Measurements from ENCODE around the gene SLC35F3.

The SLC35F3 gene

DNA sequence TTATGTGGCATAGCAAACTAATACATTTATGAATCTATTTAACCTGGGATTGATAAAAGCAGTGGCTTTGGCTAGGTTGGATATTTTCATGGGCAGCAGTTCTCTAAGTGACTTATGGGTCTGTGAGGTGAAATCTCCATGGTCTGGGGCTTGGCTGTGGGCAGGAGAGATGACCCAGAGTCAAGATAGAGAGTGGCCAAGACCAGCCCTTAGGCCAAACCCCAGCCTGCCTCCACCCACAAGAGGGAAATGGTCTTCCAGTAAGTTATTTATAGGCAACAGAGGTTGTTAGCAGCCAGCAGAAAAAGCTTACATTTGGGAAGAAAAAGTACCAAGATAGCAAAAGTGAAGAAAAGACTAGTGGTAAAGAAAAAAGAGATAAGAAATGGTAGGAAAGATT lies 61.4 kb downstream of the SLC35F3 start:
- Histone ChIP-seq H3K9me3 (ENCODE audit: control insufficient read depth, low read length) (peaks cover 9% of the 10 kb centered on the region), H3K36me3 (ENCODE audit: control insufficient read depth, insufficient read depth, low read length) (no peaks in the 10 kb centered on the region), H3K27ac (ENCODE audit: low read depth, low read length, severe bottlenecking) (no peak overlapping the region), H3K4me1 (ENCODE audit: control insufficient read depth, insufficient read depth, low read length, poor library complexity, severe bottlenecking) (no peaks in the 10 kb centered on the region), H3K4me3 (ENCODE audit: extremely low read depth, insufficient read depth, low read length, poor library complexity, severe bottlenecking) (no peak overlapping the region)

DNA sequence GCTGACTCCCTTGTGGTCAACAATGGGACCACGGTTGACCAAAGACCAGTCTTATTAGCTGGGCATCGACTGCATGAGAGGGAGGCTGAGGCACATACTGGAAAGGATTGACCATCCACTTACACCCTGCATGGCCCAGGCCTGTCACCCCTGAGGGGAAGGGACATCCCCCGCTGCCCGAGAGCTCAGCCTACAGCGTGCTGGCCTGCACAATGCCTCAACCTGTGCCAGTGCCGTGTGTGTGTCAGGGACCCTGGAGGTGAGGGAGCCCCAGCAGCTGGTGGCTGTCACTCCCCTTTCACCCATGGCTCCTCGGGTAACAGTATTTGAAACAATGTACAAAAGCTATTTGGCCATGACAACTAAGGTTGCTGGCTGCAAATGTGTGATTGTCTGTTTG lies 67.3 kb downstream of the SLC35F3 start:
- no peak overlapping the region for H3K27ac ChIP-seq (ENCODE audit: low read depth, low read length, severe bottlenecking)
- no peaks in the 10 kb centered on the region for H3K36me3 ChIP-seq (ENCODE audit: control insufficient read depth, insufficient read depth, low read length)
- WGBS, 2 experiments (ENCODE audit: insufficient coverage in 2 of 2), result 90 to 92% methylated on average over 6 to 7 of the region's 7 CpGs
- H3K9me3 ChIP-seq (ENCODE audit: control insufficient read depth, low read length), result no peaks in the 10 kb centered on the region
- no peaks in the 10 kb centered on the region for H3K4me1 ChIP-seq (ENCODE audit: control insufficient read depth, insufficient read depth, low read length, poor library complexity, severe bottlenecking)
- H3K4me3 ChIP-seq (ENCODE audit: extremely low read depth, insufficient read depth, low read length, poor library complexity, severe bottlenecking), result no peak overlapping the region

DNA sequence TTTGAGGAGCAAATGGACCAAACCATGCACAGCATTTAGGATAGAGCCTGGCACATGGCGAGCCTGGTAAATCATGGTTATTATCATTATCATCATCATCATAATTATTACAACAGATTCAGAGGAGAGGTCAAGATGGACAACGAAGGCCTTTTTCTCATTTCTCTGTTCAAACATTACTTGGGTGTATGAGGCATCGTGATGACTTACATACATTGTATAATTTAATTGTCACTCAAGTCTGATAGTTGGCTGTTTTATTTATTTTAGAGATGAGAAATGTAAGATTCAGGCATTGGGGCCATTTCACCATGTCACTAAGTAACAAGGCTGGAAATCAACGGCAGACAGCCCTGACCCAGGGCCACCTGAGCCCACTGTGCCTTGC lies 68.1 kb downstream of the SLC35F3 start:
- no peak overlapping the region for H3K4me3 ChIP-seq (ENCODE audit: extremely low read depth, insufficient read depth, low read length, poor library complexity, severe bottlenecking)
- H3K9me3 ChIP-seq (ENCODE audit: control insufficient read depth, low read length), result no peaks in the 10 kb centered on the region
- H3K36me3 ChIP-seq (ENCODE audit: control insufficient read depth, insufficient read depth, low read length), result no peaks in the 10 kb centered on the region
- no peaks in the 10 kb centered on the region for H3K4me1 ChIP-seq (ENCODE audit: control insufficient read depth, insufficient read depth, low read length, poor library complexity, severe bottlenecking)
- H3K27ac ChIP-seq (ENCODE audit: low read depth, low read length, severe bottlenecking), result no peak overlapping the region
- 89 to 100% methylated on average over 1 of the region's 4 CpGs for WGBS, 2 experiments (ENCODE audit: insufficient coverage in 2 of 2)

DNA sequence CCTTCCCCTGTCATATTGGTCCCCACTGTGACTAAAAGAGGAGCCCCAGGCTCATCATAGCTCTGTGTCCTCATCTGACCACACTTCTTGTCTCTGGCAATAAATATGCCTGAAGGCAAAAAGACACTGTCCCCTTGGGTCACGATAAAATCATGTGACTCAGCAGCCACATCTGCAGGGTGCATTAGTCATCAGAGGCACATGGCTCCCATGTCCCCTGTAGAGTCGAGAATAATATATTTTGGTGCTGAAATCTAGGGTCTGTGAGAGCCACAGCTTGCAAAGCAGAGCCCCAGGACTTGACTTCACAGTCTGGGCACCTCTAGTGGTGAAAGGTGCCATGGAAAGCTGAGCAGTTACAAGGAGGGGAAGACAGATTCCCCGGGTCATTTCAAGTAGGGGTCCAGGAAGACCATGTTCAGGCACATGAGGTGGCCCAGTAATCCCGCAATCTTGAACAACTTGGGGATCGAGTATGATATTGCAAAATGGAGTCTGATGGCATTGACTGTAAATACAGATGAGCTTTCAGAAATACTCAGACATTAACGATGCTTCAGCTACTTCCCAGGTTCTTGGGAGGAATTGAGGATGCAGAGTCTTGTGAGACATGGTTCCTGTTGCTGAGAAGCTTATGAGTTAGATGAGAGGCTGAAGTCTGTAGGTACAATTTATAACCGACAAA lies 68.6 kb downstream of the SLC35F3 start:
- no peaks in the 10 kb centered on the region for H3K4me1 ChIP-seq (ENCODE audit: control insufficient read depth, insufficient read depth, low read length, poor library complexity, severe bottlenecking)
- no peak overlapping the region for H3K4me3 ChIP-seq (ENCODE audit: extremely low read depth, insufficient read depth, low read length, poor library complexity, severe bottlenecking)
- H3K27ac ChIP-seq (ENCODE audit: low read depth, low read length, severe bottlenecking), result no peak overlapping the region
- H3K9me3 ChIP-seq (ENCODE audit: control insufficient read depth, low read length), result no peaks in the 10 kb centered on the region
- no peaks in the 10 kb centered on the region for H3K36me3 ChIP-seq (ENCODE audit: control insufficient read depth, insufficient read depth, low read length)
- WGBS, 2 experiments (ENCODE audit: insufficient coverage in 2 of 2), result 80 to 81% methylated on average over 6 to 7 of the region's 7 CpGs

DNA sequence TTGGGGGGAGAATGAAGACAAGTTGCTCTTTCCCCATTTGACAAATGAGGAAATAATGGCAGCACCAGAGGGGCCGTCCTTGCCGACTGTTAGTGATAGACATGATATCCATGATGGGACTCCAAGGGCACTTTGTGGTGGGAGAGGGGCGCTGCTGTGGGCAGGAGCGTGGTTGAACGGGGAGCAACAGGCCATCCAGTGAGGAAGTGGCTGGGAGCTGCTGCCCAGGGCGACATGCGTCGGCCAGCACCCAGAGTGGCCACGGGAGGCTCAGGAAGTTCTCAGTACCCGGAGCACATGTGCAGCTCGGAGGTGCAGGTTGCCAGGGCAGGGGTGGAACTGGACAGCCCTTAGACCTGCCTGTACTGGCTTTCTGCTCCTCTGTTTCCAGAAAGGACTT lies 71.0 kb downstream of the SLC35F3 start:
- H3K27ac ChIP-seq (ENCODE audit: low read depth, low read length, severe bottlenecking), result no peak overlapping the region
- H3K36me3 ChIP-seq (ENCODE audit: control insufficient read depth, insufficient read depth, low read length), result no peaks in the 10 kb centered on the region
- H3K9me3 ChIP-seq (ENCODE audit: control insufficient read depth, low read length), result no peaks in the 10 kb centered on the region
- 88 to 98% methylated on average over 8 to 11 of the region's 11 CpGs for WGBS, 2 experiments (ENCODE audit: insufficient coverage in 2 of 2)
- no peaks in the 10 kb centered on the region for H3K4me1 ChIP-seq (ENCODE audit: control insufficient read depth, insufficient read depth, low read length, poor library complexity, severe bottlenecking)
- no peak overlapping the region for H3K4me3 ChIP-seq (ENCODE audit: extremely low read depth, insufficient read depth, low read length, poor library complexity, severe bottlenecking)

DNA sequence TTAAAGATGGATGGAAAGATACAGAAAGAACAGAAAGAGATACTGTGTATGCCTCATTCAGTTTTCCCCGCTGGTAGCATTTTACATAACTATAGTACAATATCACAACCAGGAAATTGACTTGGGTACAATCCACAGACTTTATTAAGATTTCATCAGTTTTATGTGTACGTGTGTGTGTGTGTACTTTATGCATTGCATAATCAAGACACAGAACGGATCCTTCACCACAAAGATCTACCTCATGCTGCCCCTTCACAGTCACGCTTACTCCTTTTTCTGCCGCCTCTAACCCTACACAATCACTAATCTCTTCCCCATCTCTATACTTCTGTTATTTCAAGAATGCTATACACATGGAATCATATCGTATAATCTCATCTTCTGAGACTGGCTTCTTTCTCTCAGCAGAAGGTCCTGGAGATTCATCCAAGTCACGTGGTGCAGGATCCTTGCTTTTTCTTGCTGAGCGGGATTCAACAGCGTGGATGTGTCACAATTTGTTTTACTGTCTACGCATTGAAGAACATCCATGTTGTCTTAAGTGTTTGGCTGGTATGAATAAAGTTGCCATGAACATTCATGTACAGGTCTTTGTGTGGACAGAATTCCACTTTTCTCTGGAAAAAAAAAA lies 76.7 kb downstream of the SLC35F3 start:
- Histone ChIP-seq H3K4me1 (ENCODE audit: control insufficient read depth, insufficient read depth, low read length, poor library complexity, severe bottlenecking) (no peaks in the 10 kb centered on the region), H3K36me3 (ENCODE audit: control insufficient read depth, insufficient read depth, low read length) (no peaks in the 10 kb centered on the region), H3K27ac (ENCODE audit: low read depth, low read length, severe bottlenecking) (no peak overlapping the region), H3K4me3 (ENCODE audit: extremely low read depth, insufficient read depth, low read length, poor library complexity, severe bottlenecking) (no peak overlapping the region), H3K9me3 (ENCODE audit: control insufficient read depth, low read length) (no peaks in the 10 kb centered on the region)
- WGBS, 2 experiments (ENCODE audit: insufficient coverage in 2 of 2), result 86 to 96% methylated on average over 7 to 8 of the region's 10 CpGs

DNA sequence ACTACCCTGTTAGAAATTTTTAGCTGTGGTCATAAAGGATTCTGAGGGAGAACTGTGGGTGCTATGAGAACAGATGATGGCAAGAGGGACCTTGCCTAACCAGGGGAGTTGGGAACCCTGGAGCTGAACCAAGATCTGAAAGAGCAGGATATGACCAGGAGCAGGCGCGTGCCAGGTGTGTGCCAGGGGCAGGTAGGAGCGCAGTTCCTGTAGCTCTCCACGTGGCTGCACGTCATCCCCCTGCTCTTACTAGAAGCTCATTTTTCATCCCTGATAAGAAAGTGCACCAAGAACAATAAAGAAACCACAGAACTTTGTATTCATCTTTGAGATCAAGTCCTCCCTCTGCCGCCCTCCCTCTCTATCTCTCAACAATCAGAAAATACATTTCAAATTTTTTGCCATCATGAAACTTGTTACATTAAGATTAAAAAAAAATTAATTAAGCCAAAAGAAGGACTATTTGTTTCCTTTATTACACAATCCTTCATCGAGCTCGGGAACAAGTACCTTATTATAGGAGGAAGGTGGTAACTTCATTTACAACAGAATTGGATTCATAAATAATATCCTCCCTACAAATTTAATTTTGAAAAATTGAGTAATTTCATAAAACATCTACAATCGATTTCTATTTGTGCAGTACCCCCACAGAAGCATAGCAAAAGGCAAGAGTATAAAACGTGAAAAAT lies 78.5 kb downstream of the SLC35F3 start:
- no peaks in the 10 kb centered on the region for H3K4me1 ChIP-seq (ENCODE audit: control insufficient read depth, insufficient read depth, low read length, poor library complexity, severe bottlenecking)
- H3K27ac ChIP-seq (ENCODE audit: low read depth, low read length, severe bottlenecking), result no peak overlapping the region
- no peak overlapping the region for H3K4me3 ChIP-seq (ENCODE audit: extremely low read depth, insufficient read depth, low read length, poor library complexity, severe bottlenecking)
- H3K36me3 ChIP-seq (ENCODE audit: control insufficient read depth, insufficient read depth, low read length), result no peaks in the 10 kb centered on the region
- no peaks in the 10 kb centered on the region for H3K9me3 ChIP-seq (ENCODE audit: control insufficient read depth, low read length)
- 70 to 84% methylated on average over 3 to 6 of the region's 10 CpGs for WGBS, 2 experiments (ENCODE audit: insufficient coverage in 2 of 2)

DNA sequence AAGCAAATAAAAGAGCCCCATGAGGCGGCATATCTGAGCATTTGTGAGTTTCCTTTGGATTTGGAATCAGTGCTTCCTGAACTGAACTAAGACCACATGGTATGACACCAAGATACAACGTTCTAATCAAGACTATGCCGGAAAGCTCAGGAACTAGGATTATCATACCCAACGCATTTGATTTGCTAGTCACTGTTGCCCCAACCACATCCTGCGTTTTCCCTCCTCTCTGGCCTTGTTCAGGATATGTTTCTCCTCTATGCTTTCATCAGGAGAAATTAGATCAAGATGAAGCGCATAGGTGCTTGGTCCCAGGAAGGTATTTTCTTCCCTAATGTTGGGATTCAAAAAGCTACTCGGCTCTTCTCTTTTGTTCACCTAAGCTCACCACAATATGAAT lies 79.3 kb downstream of the SLC35F3 start:
- Histone ChIP-seq H3K4me1 (ENCODE audit: control insufficient read depth, insufficient read depth, low read length, poor library complexity, severe bottlenecking) (no peaks in the 10 kb centered on the region), H3K36me3 (ENCODE audit: control insufficient read depth, insufficient read depth, low read length) (no peaks in the 10 kb centered on the region), H3K9me3 (ENCODE audit: control insufficient read depth, low read length) (no peaks in the 10 kb centered on the region), H3K27ac (ENCODE audit: low read depth, low read length, severe bottlenecking) (no peak overlapping the region), H3K4me3 (ENCODE audit: extremely low read depth, insufficient read depth, low read length, poor library complexity, severe bottlenecking) (no peak overlapping the region)
- 87 to 91% methylated on average over 5 to 6 of the region's 7 CpGs for WGBS, 2 experiments (ENCODE audit: insufficient coverage in 2 of 2)

DNA sequence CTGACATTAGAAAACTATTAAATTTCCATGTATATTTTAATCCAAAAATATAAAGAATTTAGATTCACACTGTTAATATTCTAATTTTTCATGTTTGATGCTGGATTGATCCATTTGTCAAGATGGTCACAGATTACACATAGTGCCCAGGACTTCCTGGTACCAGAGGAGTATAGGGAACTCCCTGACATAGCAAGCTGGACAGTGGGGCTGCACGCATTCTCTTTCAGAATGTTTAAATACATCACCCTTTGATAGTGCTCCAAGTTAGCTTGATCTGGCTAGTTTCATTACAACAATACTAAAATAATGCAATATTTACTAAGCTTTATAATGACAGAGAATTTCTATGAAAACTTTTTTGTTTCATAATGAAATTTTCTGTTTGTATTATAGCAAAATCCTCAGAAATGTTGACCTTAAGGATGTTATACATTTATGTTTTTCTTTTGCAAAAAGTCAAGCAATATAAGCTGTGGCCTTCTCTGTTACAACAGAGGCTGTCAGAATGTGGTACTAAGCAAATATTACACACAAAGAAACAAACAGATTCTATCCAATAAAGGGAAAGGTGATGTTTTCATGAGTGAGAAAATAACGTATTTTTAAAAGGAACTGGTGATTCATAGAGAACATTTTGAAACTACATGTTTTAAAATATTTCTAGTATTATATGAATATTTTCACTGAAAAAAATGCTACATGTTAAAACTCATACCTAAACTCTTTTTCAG lies 84.7 kb downstream of the SLC35F3 start:
- no peaks in the 10 kb centered on the region for H3K36me3 ChIP-seq (ENCODE audit: control insufficient read depth, insufficient read depth, low read length)
- 100% methylated on average over 1 of the region's 2 CpGs; no CpG with 5 or more reads in 1 of the 2 experiments for WGBS, 2 experiments (ENCODE audit: insufficient coverage in 2 of 2)
- no peaks in the 10 kb centered on the region for H3K4me1 ChIP-seq (ENCODE audit: control insufficient read depth, insufficient read depth, low read length, poor library complexity, severe bottlenecking)
- H3K27ac ChIP-seq (ENCODE audit: low read depth, low read length, severe bottlenecking), result no peak overlapping the region
- H3K9me3 ChIP-seq (ENCODE audit: control insufficient read depth, low read length), result no peaks in the 10 kb centered on the region
- H3K4me3 ChIP-seq (ENCODE audit: extremely low read depth, insufficient read depth, low read length, poor library complexity, severe bottlenecking), result no peak overlapping the region

DNA sequence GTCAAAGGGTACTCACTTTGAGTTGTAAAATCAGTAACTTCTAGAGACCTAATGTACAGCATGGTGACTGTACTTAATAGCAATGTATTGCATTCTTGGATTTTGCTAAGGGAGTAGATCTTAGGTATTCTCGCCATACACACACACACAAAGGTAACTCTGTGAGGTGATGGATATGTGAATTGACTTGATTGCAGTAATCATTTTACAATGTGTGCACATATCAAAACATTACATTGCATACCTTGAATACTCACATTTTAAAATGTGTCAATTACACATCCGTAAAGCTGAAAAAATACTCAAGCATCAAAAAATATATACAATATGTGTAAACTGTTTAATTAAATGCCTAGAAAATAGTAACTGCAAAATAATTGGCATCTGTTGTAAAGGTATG lies 86.0 kb downstream of the SLC35F3 start:
- Histone ChIP-seq H3K36me3 (ENCODE audit: control insufficient read depth, insufficient read depth, low read length) (no peaks in the 10 kb centered on the region), H3K27ac (ENCODE audit: low read depth, low read length, severe bottlenecking) (no peak overlapping the region), H3K4me1 (ENCODE audit: control insufficient read depth, insufficient read depth, low read length, poor library complexity, severe bottlenecking) (no peaks in the 10 kb centered on the region), H3K9me3 (ENCODE audit: control insufficient read depth, low read length) (no peaks in the 10 kb centered on the region), H3K4me3 (ENCODE audit: extremely low read depth, insufficient read depth, low read length, poor library complexity, severe bottlenecking) (no peak overlapping the region)
- WGBS, 2 experiments (ENCODE audit: insufficient coverage in 2 of 2), result no CpG with 5 or more reads among the region's 2 CpGs

All from mesodermal cell (in vitro differentiated cells).